Endometrium (tissue), 2 donors: ENCODE data around the gene F2R.
"Not testable (repeated sequence)": the region's sequence is repeated elsewhere in the genome, so short reads cannot be mapped to it uniquely, and the experiment has no call there.

Source experiments
- FAIRE-seq: peaks from 2 replicates; lab custom pipeline; 2012; peaks lifted over from hg19 to GRCh38; lab: Jason Lieb, UNC
- donor health status: control.
- donor health status: control.

F2R gene

DNA sequence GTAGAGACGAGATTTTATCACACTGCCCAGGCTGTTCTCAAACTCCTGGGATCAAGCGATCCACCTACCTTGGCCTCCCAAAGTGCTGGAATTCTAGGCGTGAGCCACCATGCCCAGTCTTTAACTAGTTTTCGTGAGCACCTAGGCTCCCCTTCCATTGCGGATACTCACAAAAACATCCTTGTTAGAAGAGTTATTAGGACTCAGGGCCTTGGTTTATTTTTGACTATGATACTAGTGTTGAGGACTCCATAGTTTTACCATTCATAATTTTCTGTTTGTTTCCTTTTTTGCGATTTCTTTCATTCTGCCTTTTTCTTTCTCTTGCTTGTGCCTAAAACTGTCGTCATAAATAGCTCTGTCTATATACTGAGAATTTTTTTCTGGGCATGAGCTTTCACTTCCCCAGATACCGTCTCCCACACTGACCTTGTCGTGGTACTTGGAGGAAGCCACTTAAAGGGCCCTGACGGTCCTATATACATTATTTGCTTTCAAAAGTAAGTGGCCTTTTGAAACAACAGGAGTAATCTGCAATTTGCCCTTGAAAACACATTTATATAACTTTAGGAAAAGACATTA is 5.2 kb downstream of the F2R start:
- no peak for FAIRE-seq

GRCh38 chr5:76723266-76723665 is 7.3 kb downstream of the F2R start:
- FAIRE-seq: no peak

DNA sequence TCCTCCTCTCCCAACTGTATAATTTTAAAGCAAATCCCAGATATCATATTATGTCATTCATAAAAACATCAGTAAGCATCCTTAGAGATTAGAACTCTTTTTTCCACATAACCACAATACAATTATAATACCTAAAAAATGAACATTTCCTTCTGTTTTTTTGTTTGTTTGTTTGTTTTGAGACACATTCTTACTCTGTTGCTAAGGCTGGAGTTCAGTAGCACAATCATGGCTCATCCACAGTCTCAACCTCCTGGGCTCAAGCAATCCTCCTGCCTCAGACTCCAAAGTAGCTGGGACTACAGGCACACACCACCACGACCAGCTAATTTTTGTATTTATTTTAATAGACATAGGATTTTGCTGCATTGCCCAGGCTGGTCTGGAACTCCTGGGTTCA is 8.0 kb downstream of the F2R start:
- FAIRE-seq: no peak

DNA sequence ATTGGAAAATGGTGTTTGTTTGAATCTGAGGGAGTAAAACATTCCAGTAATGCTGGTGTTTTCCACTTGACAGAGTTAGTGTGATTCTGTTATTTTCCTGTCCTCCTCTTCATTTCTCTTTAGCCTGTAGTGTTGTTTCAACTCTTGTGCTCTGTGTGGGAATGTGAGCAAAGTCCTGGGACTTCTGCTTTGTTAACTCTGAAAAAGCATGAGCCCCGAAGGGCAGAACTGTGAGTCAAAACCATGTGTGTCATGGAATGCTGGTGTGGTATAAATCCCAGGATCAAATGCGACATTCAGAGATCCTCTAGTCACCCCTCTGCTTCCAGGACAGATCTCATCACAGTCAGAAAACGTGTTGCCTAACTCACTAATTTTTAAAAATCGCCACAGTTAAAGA is 8.9 kb downstream of the F2R start:
- FAIRE-seq: peak; percentile 33

- FAIRE-seq: no peak
These were observed 13.0 kb downstream of the F2R start for GRCh38 chr5:76728965-76729364.

GRCh38 chr5:76729373-76730290 is 13.7 kb downstream of the F2R start:
- FAIRE-seq: no peak

- FAIRE-seq: no peak
These were observed 16.6 kb downstream of the F2R start for GRCh38 chr5:76732405-76733048.

GRCh38 chr5:76733049-76733417 is 17.1 kb downstream of the F2R start:
- no peak for FAIRE-seq

DNA sequence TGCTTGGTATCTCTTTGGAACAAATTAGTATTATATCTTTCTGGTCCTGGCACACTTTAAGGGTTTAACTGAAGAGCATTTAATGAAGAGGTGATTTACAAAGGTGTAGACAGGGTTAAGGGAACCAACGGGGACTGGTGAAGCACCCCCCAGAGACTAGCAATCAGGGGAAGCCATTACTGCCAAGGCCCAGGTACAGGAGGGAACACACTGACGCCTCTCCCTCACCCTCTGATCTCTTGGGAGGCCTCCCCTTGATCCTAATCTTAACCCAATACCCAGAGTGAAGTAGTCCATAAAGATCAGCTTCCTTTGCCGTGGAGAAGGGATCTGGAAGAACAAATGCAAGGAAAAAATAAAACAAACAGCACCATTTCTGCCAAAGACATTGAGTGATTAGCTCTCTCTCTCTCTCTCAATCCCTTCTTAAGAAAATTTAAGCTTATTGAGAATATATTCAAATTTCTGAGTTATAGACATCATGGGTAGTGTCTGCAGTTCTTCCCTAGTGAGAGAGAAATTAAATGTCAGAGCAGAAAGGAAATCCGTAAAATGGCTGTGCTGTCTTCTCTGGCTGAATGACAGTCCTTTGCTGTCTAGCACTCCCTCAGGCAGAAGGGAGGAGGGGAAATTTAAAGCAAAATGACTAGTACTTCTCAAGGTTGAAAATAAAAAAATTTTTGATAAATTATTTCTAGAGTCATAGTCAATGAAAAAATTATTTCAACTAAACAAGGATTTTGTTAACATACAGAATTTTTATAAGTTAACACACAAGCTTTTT is 20.0 kb downstream of the F2R start:
- no peak for FAIRE-seq

DNA sequence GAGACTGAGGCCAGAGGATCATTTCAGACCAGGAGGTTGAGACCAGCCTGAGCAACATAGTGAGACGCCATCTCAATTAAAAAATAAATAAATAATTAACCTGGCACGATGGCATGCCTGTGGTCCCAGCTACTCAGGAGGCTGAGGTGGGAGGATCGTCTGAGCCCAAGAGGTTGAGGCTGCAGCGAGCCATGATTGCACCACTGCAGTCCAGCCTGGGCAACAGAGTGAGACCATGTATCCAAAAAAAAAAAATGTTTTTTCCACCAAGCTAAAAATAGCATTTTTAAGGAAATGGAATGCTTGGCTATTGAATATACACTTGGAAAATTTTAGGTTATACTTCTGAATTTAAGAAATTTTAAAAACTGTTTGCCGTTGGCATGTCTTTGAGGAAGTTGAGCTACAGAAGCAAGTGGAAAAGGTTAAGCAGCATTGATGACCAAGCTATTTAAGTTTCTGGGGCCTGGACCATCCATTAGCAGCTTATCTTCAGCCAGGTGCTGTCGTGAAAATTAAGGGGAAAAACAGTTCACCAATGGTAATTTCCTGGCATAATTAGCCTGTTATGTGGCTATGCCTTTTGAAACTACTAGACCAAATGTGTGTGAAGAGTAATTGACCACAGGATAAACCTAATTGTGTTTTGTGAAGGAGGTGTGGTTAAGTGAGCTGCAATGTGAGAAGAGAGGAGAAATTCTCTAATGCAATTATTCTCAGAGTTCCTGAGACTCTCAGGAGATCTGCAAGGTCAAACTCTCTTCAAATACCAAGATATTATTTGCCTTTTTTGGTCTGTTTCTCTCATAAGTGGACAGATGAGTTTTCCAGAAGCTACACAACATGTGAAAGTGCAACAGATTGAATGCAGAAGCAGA is 21.0 kb downstream of the F2R start:
- FAIRE-seq: no peak

DNA sequence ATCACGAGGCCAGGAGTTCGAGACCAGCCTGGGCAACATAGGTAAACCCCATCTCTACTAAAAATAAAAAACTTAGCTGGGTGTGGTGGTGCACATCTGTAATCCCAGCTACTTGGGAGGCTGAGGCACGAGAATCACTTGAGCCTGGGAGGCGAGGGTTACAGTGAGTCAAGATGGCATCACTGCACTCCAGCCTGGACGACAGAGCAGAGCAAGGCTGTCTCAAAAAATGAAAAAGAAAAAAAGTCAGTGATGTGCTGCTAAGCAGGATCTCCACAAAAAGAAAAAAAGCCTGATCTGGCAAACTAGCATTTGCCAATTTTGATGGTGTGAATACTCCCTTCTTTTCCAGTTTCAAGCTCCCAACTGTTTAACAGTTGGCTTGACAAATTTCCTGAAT is 21.9 kb downstream of the F2R start:
- no peak for FAIRE-seq

- FAIRE-seq: not testable (repeated sequence)
These were observed 25.6 kb downstream of the F2R start for GRCh38 chr5:76741506-76741905.

GRCh38 chr5:76742583-76742982 is 26.7 kb downstream of the F2R start:
- no peak for FAIRE-seq

DNA sequence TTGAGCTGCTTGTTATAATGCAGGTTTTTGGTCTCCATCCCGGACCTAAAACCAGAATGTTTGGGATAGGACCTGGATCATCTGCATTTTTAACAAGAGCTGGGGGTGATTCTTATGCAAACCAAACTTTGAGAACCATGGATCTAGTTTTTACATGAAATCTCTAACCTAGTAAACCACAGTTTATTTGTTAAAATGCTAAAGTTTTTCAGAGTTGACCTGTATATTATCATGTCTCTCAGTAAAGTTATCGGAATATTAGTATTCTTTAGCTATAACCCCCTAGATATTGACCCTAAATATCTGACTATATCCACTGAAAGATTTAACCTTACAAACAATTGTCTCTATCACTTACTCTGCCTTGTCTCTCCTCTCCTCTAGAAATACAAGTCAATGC is 28.7 kb downstream of the F2R start:
- FAIRE-seq: no peak

- FAIRE-seq: no peak
These were observed 29.7 kb downstream of the F2R start for GRCh38 chr5:76745670-76746069.

DNA sequence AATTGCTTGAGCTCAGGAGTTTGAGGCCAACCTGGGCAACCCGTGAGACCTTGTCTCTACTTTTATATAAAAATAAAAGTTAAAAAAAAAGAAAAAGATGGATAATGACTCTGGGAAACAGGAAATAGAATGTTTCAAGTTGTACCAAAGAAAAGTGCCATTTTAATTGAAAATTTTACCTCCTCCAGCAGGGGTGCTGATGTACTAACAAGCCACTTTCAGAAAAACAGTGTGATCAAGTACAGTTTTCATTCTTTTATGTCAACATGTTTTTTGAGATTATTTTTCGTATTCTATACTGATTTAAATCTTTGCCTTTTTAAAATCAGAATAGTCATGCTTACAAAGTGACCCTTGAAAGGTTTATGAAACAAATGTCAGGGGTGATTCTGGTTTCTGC is 30.8 kb downstream of the F2R start:
- FAIRE-seq: peak; percentile 46

GRCh38 chr5:76747706-76748105 is 31.8 kb downstream of the F2R start:
- FAIRE-seq: no peak

- no peak for FAIRE-seq
These were observed 35.4 kb downstream of the F2R start for GRCh38 chr5:76751291-76751690.

GRCh38 chr5:76754668-76755078 is 38.7 kb downstream of the F2R start:
- FAIRE-seq: no peak

- FAIRE-seq: no peak
These were observed 40.1 kb downstream of the F2R start for GRCh38 chr5:76755779-76756637.

GRCh38 chr5:76757049-76757448 is 41.1 kb downstream of the F2R start:
- peak; percentile 15 for FAIRE-seq
